H9 (cell line): ENCODE measurements around the gene MTRR. TPM values are rescaled to one million over a fixed set of nuclear protein-coding genes. Genes with fewer than 3 reads are reported as not detected.

ENCODE experiments used
- DNase-seq: peaks from one replicate; pipeline ENCODE4 v3.0.0-alpha.2; 2017
- H2AFZ ChIP-seq: one replicate; pipeline ENCODE4 v1.6.1; 2013; ENCODE audit warnings: mild to moderate bottlenecking, low read length, control low read depth, moderate library complexity
- H2AK5ac ChIP-seq: 2 replicates; pipeline ENCODE4 v1.6.1; 2013; ENCODE audit warnings: low read length, control low read depth, mixed read lengths; ENCODE audit not compliant: insufficient read length
- H2BK120ac ChIP-seq: one replicate; pipeline ENCODE4 v1.6.1; 2013; ENCODE audit warnings: low read depth, mild to moderate bottlenecking, low read length, control low read depth, inconsistent platforms; ENCODE audit not compliant: poor library complexity, severe bottlenecking
- H2BK12ac ChIP-seq: 2 replicates; pipeline ENCODE4 v1.6.1; 2013; ENCODE audit warnings: low read length, control low read depth, mixed read lengths, low read depth; ENCODE audit not compliant: insufficient read length
- H2BK15ac ChIP-seq: 2 replicates; pipeline ENCODE4 v1.6.1; 2013; ENCODE audit warnings: low read depth, low read length, control low read depth
- H2BK20ac ChIP-seq: one replicate; pipeline ENCODE4 v1.6.1; 2013; ENCODE audit warnings: low read depth, mild to moderate bottlenecking, low read length, control low read depth, inconsistent platforms; ENCODE audit not compliant: poor library complexity, severe bottlenecking
- H2BK5ac ChIP-seq: 2 replicates; pipeline ENCODE4 v1.6.1; 2013; ENCODE audit warnings: low read length, control low read depth, mixed read lengths; ENCODE audit not compliant: insufficient read length
- H3K14ac ChIP-seq: 2 replicates; pipeline ENCODE4 v1.6.1; 2013; ENCODE audit warnings: low read length, control low read depth; ENCODE audit not compliant: insufficient read depth
- H3K18ac ChIP-seq: 2 replicates; pipeline ENCODE4 v1.6.1; 2013; ENCODE audit warnings: low read depth, mild to moderate bottlenecking, mixed read lengths, low read length, control low read depth; ENCODE audit not compliant: insufficient read length
- H3K23ac ChIP-seq: 2 replicates; pipeline ENCODE4 v1.6.1; 2013; ENCODE audit warnings: low read length, control low read depth, mixed read lengths, low read depth; ENCODE audit not compliant: insufficient read length
- H3K23me2 ChIP-seq: 2 replicates; pipeline ENCODE4 v1.6.1; 2013; ENCODE audit warnings: low read depth, mild to moderate bottlenecking, mixed read lengths, low read length, control low read depth; ENCODE audit not compliant: insufficient read length, poor library complexity, severe bottlenecking
- H3K27ac ChIP-seq: 2 replicates; pipeline ENCODE4 v1.5.1; 2013; ENCODE audit warnings: low read length, control low read depth, mixed read lengths, low read depth; ENCODE audit not compliant: insufficient read length
- H3K27me3 ChIP-seq: 2 replicates; pipeline ENCODE4 v1.6.1; 2013; ENCODE audit warnings: low read length, control low read depth, inconsistent platforms; ENCODE audit not compliant: insufficient read depth
- H3K4ac ChIP-seq: 2 replicates; pipeline ENCODE4 v1.6.1; 2013; ENCODE audit warnings: low read depth, mild to moderate bottlenecking, control low read depth, inconsistent platforms, low read length, moderate library complexity
- H3K4me1 ChIP-seq: 2 replicates; pipeline ENCODE4 v1.6.1; 2013; ENCODE audit warnings: low read length, control low read depth, inconsistent platforms; ENCODE audit not compliant: insufficient read depth
- H3K4me2 ChIP-seq: 2 replicates; pipeline ENCODE4 v1.6.1; 2013; ENCODE audit warnings: low read length, control low read depth, mixed read lengths; ENCODE audit not compliant: insufficient read length, insufficient read depth
- H3K56ac ChIP-seq: 2 replicates; pipeline ENCODE4 v1.6.1; 2013; ENCODE audit warnings: low read depth, mild to moderate bottlenecking, mixed read lengths, low read length, control low read depth; ENCODE audit not compliant: insufficient read length
- H3K79me1 ChIP-seq: 2 replicates; pipeline ENCODE4 v1.6.1; 2013; ENCODE audit warnings: low read depth, mild to moderate bottlenecking, moderate library complexity, low read length, control low read depth, inconsistent platforms; ENCODE audit not compliant: insufficient read depth, poor library complexity, severe bottlenecking
- H3K79me2 ChIP-seq: 2 replicates; pipeline ENCODE4 v1.6.1; 2013; ENCODE audit warnings: low read length, control low read depth, inconsistent platforms; ENCODE audit not compliant: insufficient read depth
- H3K9ac ChIP-seq: 2 replicates; pipeline ENCODE4 v1.6.1; 2013; ENCODE audit warnings: low read length, control low read depth, mixed read lengths; ENCODE audit not compliant: insufficient read length; ENCODE audit errors: extremely low read depth
- H3K9me3 ChIP-seq: one replicate; pipeline ENCODE4 v1.6.1; 2013; ENCODE audit warnings: low read depth, low read length, inconsistent platforms; ENCODE audit not compliant: control insufficient read depth
- H3T11ph ChIP-seq: one replicate; pipeline ENCODE4 v1.6.1; 2013; ENCODE audit warnings: mild to moderate bottlenecking, low read length, control low read depth, inconsistent platforms
- H4K20me1 ChIP-seq: one replicate; pipeline ENCODE4 v1.6.1; 2013; ENCODE audit not compliant: control insufficient read depth, insufficient read length, insufficient read depth
- H4K5ac ChIP-seq: 2 replicates; pipeline ENCODE4 v1.6.1; 2013; ENCODE audit warnings: low read depth, mild to moderate bottlenecking, mixed read lengths, low read length, control low read depth; ENCODE audit not compliant: insufficient read length
- H4K8ac ChIP-seq: replicated peaks from 2 replicates; pipeline ENCODE4 v1.6.1; 2013; ENCODE audit warnings: low read length, control low read depth, mixed read lengths, low read depth; ENCODE audit not compliant: insufficient read length
- H4K91ac ChIP-seq: 2 replicates; pipeline ENCODE4 v1.6.1; 2013; ENCODE audit warnings: low read depth, mild to moderate bottlenecking, moderate library complexity, mixed read lengths, low read length, control low read depth; ENCODE audit not compliant: insufficient read length
- H3K27ac Mint-ChIP-seq, 3 experiments: 2 replicates in 2 of 3; 3 replicates in 1 of 3; pipeline ENCODE4 v1.8.0; 2020 to 2021; ENCODE audit warnings: mixed read lengths in 3 of 3, mild to moderate bottlenecking in 1 of 3, moderate library complexity in 1 of 3
- H3K27me3 Mint-ChIP-seq: 2 replicates; pipeline ENCODE4 v1.8.0; 2021; ENCODE audit warnings: low read depth, mild to moderate bottlenecking, moderate library complexity, mixed read lengths
- H3K36me3 Mint-ChIP-seq, 3 experiments: 2 replicates in 2 of 3; 3 replicates in 1 of 3; pipeline ENCODE4 v1.8.0; 2020 to 2021; ENCODE audit warnings: low read depth in 3 of 3, mixed read lengths in 3 of 3; ENCODE audit not compliant: insufficient read depth in 1 of 3
- H3K4me1 Mint-ChIP-seq, 2 experiments: 2 replicates each; pipeline ENCODE4 v1.8.0; 2020; ENCODE audit warnings: mixed read lengths in 2 of 2
- H3K4me3 Mint-ChIP-seq, 2 experiments: 2 replicates in 1 of 2; 3 replicates in 1 of 2; pipeline ENCODE4 v1.8.0; 2020 to 2021; ENCODE audit warnings: mild to moderate bottlenecking in 2 of 2, mixed read lengths in 2 of 2, moderate library complexity in 1 of 2
- H3K9me3 Mint-ChIP-seq, 2 experiments: 2 replicates in 1 of 2; 3 replicates in 1 of 2; pipeline ENCODE4 v1.8.0; 2020; ENCODE audit warnings: mild to moderate bottlenecking in 2 of 2, mixed read lengths in 2 of 2, moderate library complexity in 1 of 2
- WGBS: extraction: QIAGEN DNeasy Blood & Tissue Kit; methylation state at CpG from one replicate; pipeline ENCODE4 v1.1.7; 2013; ENCODE audit warnings: missing lambda C conversion rate, low lambda C conversion rate, mixed read lengths; ENCODE audit not compliant: insufficient read length; ENCODE audit errors: extremely low coverage; 5-methylcytosine and 5-hydroxymethylcytosine counted together
- total RNA-seq: library from RNA; stranded (reverse); gene quantifications from 2 replicates; pipeline ENCODE4 v1.2.1, GENCODE V29; 2021
- TF ChIP-seq, protein P1 (sequence below): fragments of 200-600 bp; sonication (generic); conservative IDR thresholded peaks from 3 replicates; pipeline ENCODE4 v1.8.0; 2021; ENCODE audit warnings: antibody characterized with exemption, mild to moderate bottlenecking

The MTRR gene
- total RNA-seq, 1 experiment from 2014 or later = 66.0 TPM

- Histone ChIP-seq H3K27ac (no peak overlapping the region), H3K9ac (no peak overlapping the region), H3T11ph (no peak overlapping the region), H4K8ac (no peak overlapping the region), H4K91ac (no peak overlapping the region), H3K23me2 (no peaks in the 10 kb centered on the region), H3K27me3 (no peaks in the 10 kb centered on the region), H3K4me1 (no peaks in the 10 kb centered on the region), H4K5ac (no peak overlapping the region), H2BK12ac (no peak overlapping the region), H3K18ac (no peak overlapping the region), H2BK15ac (no peak overlapping the region), H4K20me1 (no peaks in the 10 kb centered on the region), H3K14ac (no peak overlapping the region), H3K4me2 (no peak overlapping the region), H3K56ac (no peak overlapping the region), H2BK120ac (no peak overlapping the region), H3K9me3 (no peaks in the 10 kb centered on the region), H3K23ac (no peak overlapping the region), H3K79me2 (no peaks in the 10 kb centered on the region), H2AFZ (no peak overlapping the region), H2AK5ac (no peak overlapping the region), H3K79me1 (no peaks in the 10 kb centered on the region), H3K4ac (no peak overlapping the region), H2BK5ac (no peak overlapping the region), H2BK20ac (no peak overlapping the region)
- Mint-ChIP-seq H3K27me3 (no peaks in the 10 kb centered on the region), H3K9me3 (no peaks in the 10 kb centered on the region), H3K27ac (no peak overlapping the region), H3K4me1 (no peaks in the 10 kb centered on the region), H3K36me3 (peaks cover 32 to 82% (median 66%) of the 10 kb centered on the region in 3 experiments; a peak in 6 of 7 replicates), H3K4me3 (no peak overlapping the region)
- no CpG with 5 or more reads among the region's 4 CpGs for WGBS
- TF ChIP-seq, protein P1, sequence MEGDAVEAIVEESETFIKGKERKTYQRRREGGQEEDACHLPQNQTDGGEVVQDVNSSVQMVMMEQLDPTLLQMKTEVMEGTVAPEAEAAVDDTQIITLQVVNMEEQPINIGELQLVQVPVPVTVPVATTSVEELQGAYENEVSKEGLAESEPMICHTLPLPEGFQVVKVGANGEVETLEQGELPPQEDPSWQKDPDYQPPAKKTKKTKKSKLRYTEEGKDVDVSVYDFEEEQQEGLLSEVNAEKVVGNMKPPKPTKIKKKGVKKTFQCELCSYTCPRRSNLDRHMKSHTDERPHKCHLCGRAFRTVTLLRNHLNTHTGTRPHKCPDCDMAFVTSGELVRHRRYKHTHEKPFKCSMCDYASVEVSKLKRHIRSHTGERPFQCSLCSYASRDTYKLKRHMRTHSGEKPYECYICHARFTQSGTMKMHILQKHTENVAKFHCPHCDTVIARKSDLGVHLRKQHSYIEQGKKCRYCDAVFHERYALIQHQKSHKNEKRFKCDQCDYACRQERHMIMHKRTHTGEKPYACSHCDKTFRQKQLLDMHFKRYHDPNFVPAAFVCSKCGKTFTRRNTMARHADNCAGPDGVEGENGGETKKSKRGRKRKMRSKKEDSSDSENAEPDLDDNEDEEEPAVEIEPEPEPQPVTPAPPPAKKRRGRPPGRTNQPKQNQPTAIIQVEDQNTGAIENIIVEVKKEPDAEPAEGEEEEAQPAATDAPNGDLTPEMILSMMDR = no peak
- DNase-seq = no peak
Measured at GRCh38 chr5:7882926-7883325, 14.0 kb downstream of the MTRR start.
